GM12891 (cell line): ENCODE data around the gene FBXW11.

Source experiments
- DNase-seq: peaks from one replicate; pipeline ENCODE4 v3.0.0; 2011; ENCODE audit warnings: low spot score; ENCODE audit not compliant: insufficient read length
- FAIRE-seq: peaks from 2 replicates; lab custom pipeline; 2011; peaks lifted over from hg19 to GRCh38; lab: Jason Lieb, UNC
- PAX5 ChIP-seq: IDR thresholded peaks from 2 replicates; pipeline ENCODE4 v1.6.1; 2011; ENCODE audit warnings: low read length, moderate library complexity, mild to moderate bottlenecking; ENCODE audit not compliant: insufficient read depth, severe bottlenecking
- POLR2A ChIP-seq: IDR thresholded peaks from 2 replicates; pipeline ENCODE4 v1.6.1; 2011; ENCODE audit warnings: low read depth, low read length, control low read depth
- POLR2AphosphoS5 ChIP-seq: IDR thresholded peaks from 2 replicates; pipeline ENCODE4 v1.6.1; 2011; ENCODE audit warnings: low read depth, low read length, control low read depth
- POU2F2 ChIP-seq: IDR thresholded peaks from 2 replicates; pipeline ENCODE4 v1.6.1; 2011; ENCODE audit warnings: low read depth, mild to moderate bottlenecking, control low read depth, low read length, moderate library complexity
- SPI1 ChIP-seq: IDR thresholded peaks from 2 replicates; pipeline ENCODE4 v1.6.1; 2011; ENCODE audit warnings: low read depth, low read length, control low read depth
- TAF1 ChIP-seq: IDR thresholded peaks from 2 replicates; pipeline ENCODE4 v1.6.1; 2011; ENCODE audit warnings: low read depth, low read length, control low read depth

The FBXW11 gene

DNA sequence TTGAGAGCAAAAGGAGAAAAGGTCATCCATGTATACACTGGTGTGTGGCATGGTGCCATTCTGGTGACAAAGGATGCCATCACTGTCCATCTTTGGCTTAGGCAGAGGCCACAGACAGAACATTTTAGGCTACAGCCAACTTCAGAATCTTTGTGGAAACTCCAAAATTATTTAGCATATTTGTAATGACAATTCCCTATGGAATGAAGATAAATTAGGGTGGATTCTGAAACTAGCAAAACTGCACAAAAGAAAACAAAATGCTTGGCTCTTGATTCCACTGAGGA, 92.5 kb downstream of the FBXW11 start:
- DNase-seq = no peak
- TF ChIP-seq POLR2A = no peak
- TF ChIP-seq TAF1 = no peak
- TF ChIP-seq PAX5 = no peak
- no peak for FAIRE-seq

DNA sequence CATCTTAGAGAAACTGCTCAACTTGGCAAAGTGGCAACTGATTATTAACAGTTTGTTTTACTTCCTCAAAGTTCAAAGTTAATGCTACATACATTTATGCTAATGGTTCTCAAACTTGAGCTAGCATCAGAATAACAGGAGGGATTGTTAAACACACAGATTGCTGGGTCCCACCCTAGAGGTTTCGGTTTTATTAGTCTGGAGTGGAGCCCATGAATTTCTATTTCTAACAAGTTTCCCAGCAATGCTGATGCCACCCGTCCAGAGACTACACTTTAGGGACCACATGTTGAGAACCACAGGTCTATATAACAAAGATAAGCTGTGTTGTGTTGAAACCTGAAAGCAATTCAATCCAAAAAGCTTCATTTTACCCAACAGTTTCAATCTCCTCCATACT, 95.3 kb downstream of the FBXW11 start:
- no peak for DNase-seq
- peak; percentile 83 for FAIRE-seq

GRCh38 chr5:171908638-171909037, 97.8 kb downstream of the FBXW11 start:
- DNase-seq (no peak), FAIRE-seq (no peak)
- TF ChIP-seq POLR2AphosphoS5 (no peak), TAF1 (no peak), POU2F2 (no peak), PAX5 (no peak), POLR2A (no peak)

More for the DNA sequence above, 95.3 kb downstream of the FBXW11 start:
- no peak for TF ChIP-seq POU2F2
- no peak for TF ChIP-seq PAX5
- TF ChIP-seq TAF1 = no peak
- no peak for TF ChIP-seq POLR2AphosphoS5
- no peak for TF ChIP-seq POLR2A
- no peak for TF ChIP-seq SPI1

DNA sequence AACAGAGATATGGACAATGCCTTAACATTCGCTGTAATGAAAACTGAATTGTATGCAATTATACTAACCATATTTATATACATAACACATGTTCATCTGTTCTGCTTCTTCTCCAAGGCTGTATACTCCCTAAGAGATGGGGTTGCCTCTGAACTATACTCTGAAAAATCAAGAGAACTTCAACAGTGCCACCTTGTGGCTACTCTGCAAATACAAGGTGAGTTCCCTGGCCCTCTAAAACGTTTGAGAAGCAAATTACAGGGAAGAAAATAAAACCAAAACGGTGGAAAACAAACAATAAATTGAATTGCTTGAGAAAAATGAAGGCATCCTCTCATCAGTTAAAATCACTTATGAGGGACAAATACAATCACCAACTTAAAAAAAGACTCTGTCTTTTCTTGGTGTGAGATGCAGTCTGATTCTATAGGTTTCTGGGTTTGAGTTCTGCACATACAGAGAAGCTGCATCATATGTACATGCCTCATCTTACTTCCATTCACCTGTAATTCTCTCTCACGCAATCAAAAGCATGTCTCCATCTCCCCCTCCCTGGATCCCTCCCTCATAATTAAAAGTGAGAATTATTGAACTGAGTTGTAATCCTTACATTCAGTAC, 98.6 kb downstream of the FBXW11 start:
- DNase-seq (no peak), FAIRE-seq (peak; percentile 85)
- TF ChIP-seq SPI1 (no peak), POU2F2 (no peak), PAX5 (no peak), POLR2A (no peak), POLR2AphosphoS5 (no peak), TAF1 (no peak)

GRCh38 chr5:171906703-171907590, 99.5 kb downstream of the FBXW11 start:
- FAIRE-seq (peak; percentile 59), DNase-seq (no peak)
- TF ChIP-seq POLR2A (no peak), POU2F2 (no peak), TAF1 (no peak), PAX5 (no peak), POLR2AphosphoS5 (no peak), SPI1 (no peak)

DNA sequence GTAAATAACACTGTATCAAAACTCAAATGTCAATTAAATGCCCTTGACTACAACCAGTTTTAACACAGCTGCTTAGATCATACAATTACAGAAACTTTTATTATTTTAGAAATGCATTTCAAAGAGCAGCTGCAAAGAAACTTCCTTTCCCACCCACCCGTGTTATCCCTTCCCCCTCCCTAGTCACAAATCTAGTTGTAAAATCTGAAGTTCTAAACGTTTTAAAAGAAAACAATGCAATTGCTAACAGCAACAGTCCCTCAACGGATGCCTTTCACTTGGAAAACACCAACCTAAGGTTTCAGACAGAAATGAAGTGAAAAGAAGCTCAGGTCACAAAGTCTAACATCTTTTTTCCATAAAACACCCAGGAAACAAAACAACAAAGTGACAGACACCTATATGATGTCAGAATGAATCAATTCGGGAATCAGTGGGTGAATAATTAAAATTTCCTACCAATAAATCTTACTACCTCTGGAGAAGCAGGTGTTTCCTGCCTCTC, 100.3 kb downstream of the FBXW11 start:
- DNase-seq = no peak
- no peak for TF ChIP-seq POLR2AphosphoS5
- TF ChIP-seq SPI1 = no peak
- no peak for TF ChIP-seq PAX5
- TF ChIP-seq POLR2A = no peak
- no peak for TF ChIP-seq POU2F2
- TF ChIP-seq TAF1 = no peak
- FAIRE-seq = no peak

GRCh38 chr5:171904886-171905285, 101.6 kb downstream of the FBXW11 start:
- TF ChIP-seq POU2F2 (no peak), PAX5 (no peak), TAF1 (no peak), POLR2A (no peak), POLR2AphosphoS5 (no peak), SPI1 (no peak)
- DNase-seq = no peak
- no peak for FAIRE-seq

GRCh38 chr5:171901764-171902163, 104.7 kb downstream of the FBXW11 start:
- DNase-seq = no peak
- no peak for TF ChIP-seq POU2F2
- no peak for TF ChIP-seq PAX5
- no peak for FAIRE-seq

DNA sequence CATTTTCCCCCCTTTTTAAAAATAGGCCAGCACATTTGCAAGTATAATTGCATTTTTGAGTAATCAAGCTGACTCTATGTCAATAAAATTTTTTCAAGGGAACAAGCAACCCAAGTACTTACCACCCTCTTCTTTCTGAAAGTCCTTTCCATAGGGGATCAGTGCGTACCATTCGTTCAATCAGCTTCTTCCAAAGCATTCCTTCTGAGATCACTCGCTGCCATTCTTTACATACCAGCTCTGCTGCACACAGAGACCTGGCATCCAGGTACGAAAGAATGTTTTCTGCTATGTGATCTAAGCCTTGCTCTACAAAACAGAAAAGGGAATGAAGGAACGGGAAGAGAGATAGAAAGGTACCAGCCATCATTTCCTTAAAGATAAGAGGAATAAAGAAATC, 106.6 kb downstream of the FBXW11 start:
- no peak for FAIRE-seq

More for the DNA sequence above, 106.6 kb downstream of the FBXW11 start:
- no peak for DNase-seq
- TF ChIP-seq POLR2AphosphoS5 (no peak), POLR2A (no peak), PAX5 (no peak), SPI1 (no peak), TAF1 (no peak), POU2F2 (no peak)
